HG03575 (cell line): ENCODE measurements around the gene OR13C8.
"Not testable (repeated sequence)": the region's sequence is repeated elsewhere in the genome, so short reads cannot be mapped to it uniquely, and the experiment has no call there.

ENCODE experiments used
- ATAC-seq: cut with Tn5 transposase; IDR thresholded peaks from one replicate; pipeline ENCODE4 v1.9.1; 2021; ENCODE audit not compliant: unreplicated experiment, insufficient number of reproducible peaks, low FRiP score; ENCODE audit errors: extremely low read depth

OR13C8 gene, protein sequence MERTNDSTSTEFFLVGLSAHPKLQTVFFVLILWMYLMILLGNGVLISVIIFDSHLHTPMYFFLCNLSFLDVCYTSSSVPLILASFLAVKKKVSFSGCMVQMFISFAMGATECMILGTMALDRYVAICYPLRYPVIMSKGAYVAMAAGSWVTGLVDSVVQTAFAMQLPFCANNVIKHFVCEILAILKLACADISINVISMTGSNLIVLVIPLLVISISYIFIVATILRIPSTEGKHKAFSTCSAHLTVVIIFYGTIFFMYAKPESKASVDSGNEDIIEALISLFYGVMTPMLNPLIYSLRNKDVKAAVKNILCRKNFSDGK

DNA sequence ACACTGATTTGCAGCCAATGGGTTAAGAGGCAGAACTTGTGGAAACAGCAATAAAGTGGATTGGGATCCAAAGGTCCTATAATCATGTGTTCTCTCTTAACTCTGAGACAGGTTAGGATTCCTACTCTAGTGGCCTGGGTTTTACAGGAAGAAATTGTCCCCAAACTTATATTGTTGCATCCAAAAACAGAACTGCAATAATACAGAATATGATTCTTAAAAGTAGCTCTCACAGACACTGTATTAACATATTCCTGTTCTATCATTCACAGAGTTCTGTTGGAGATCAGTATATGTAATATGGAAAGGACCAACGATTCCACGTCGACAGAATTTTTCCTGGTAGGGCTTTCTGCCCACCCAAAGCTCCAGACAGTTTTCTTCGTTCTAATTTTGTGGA is at the start of gene OR13C8:
OR13C8 (plus strand) TSS at position 301 of the 400 bp plus-strand sequence; CDS start at position 301, 0 bp downstream.
- no peak for ATAC-seq

DNA sequence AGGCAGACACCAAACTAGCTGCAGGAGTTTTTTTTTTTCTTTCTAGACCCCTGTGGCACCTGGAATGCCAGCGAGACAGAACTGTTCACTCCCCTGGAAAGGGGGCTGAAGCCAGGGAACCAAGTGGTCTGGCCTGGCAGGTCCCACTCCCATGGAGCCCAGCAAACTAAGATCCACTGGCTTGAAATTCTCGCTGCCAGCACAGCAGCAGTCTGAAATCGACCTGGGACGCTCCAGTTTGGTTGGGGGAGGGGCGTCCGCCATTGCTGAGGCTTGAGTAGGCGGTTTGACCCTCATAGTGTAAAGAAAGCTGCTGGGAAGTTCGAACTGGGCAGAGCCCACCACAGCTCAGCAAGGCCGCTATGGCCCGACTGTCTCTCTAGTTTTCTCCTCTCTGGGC is 48.7 kb upstream of the OR13C8 start:
- not testable (repeated sequence) for ATAC-seq

DNA sequence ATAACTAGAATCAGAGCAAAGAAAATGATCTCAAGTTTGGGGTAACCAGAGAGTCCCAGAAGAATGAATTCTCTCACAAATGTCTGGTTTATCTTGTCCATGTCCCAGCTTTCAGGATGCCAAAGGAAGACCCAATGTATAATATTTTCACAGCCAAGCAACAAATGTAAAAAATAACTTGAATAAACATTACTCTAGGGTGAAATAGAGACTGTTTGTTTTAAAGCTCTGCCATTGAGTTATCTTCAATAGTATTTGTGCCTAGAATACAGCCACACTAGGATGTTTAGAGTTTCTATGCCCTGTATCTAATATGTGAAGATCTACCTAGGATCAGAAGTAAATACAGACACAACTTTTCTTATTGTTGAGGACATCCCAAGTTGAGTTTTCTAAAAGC is 41.9 kb upstream of the OR13C8 start, which contains the start of gene OR13C4:
OR13C4 (minus strand) TSS at position 101 of the 400 bp plus-strand sequence; CDS start at position 101, 0 bp downstream.
- ATAC-seq: no peak

DNA sequence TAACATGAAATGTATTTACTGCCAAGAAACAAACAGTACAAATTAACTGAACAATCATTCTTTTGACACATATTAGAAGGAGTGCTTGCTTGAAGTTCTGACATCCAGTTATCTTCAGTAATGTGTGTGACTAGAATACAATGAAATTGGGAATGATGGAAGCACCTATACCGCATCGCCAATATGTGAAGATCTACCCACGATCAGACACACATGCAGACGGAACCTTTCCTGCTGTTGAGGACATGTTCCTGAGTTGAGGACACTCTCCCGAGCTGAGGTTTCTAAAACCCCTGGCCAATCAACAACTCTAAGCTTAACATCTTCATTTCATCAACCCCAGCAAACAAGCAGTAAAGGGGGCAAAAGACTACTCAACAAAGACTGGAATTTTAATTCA is 32.2 kb upstream of the OR13C8 start, which contains the start of gene OR13C3:
OR13C3 (minus strand) TSS at position 101 of the 400 bp plus-strand sequence. CDS start 133 bp downstream, outside the sequence.
- ATAC-seq: no peak

DNA sequence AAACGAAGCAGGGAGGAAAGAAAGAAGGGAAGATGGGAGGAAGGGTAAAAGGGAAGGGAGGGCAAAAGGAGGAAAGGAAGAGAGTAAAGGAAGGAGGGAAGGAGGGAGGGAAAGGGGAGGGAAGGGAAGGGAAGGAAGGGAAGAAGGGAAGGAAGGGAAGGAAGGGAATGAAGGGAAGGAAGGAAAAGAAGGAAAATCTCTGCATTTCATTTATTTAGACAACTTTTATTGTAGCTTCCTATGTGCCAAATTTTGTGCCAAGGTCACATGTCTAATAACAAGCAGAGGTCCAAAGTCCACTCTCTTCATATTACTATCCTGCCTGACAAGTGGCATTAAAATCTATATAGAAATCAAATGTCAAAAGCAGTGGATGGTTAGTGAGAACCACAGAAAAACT is 29.7 kb upstream of the OR13C8 start:
- no peak for ATAC-seq

DNA sequence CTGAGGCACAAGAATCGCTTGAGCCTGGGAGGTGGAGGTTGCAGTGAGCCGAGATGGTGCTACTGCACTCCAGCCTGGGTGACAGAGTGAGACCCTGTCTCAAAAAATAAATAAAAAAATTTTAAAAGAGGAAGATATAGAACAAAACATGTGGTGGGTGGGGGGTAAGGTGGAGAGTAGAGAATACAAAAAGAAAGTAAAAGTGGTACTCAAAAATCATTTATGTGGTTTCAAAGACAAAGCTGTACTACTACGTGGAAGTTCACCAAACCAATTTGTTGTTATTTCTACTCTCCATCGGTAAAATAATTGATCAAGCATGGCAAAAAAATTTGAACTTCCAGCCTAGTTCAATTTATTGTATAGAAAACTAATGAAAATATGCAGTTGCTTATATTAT is 24.3 kb upstream of the OR13C8 start:
- no peak for ATAC-seq

DNA sequence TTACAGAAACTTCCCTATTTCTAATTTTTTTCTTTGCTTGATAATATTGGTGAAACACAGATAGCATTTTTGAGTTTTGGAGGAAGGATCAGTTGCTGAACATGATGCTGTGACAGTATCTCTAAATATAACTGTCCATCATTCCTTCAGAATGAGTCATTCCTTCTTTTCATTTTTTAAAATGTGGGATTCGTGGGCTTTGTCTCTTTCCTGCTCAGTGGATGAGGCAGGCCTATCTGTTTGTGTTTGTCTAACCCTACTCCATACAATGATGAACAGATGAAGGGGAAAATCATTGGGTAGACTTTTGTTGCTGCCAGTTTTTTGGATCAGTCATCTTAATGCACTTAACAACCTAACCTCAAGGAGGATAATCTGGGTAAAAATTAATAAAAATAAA is 15.7 kb upstream of the OR13C8 start:
- no peak for ATAC-seq

DNA sequence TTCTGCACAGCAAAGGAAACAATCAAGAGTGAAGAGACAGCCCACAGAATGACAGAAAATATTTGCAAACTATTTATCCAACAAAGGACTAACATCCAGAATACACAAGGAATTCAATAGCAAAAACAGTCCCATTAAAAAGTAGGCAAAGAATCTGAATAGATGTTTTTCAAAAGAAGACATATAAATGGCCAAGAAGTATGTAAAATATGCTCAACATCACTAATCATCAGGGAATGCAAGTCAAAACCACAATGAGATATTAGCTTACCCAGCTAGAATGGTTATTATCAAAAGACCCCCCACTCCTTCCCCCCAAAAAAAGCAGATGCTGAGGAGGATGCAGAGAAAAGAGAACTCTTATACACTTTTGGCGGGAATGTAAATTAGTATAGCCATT is 13.4 kb upstream of the OR13C8 start:
- no peak for ATAC-seq

DNA sequence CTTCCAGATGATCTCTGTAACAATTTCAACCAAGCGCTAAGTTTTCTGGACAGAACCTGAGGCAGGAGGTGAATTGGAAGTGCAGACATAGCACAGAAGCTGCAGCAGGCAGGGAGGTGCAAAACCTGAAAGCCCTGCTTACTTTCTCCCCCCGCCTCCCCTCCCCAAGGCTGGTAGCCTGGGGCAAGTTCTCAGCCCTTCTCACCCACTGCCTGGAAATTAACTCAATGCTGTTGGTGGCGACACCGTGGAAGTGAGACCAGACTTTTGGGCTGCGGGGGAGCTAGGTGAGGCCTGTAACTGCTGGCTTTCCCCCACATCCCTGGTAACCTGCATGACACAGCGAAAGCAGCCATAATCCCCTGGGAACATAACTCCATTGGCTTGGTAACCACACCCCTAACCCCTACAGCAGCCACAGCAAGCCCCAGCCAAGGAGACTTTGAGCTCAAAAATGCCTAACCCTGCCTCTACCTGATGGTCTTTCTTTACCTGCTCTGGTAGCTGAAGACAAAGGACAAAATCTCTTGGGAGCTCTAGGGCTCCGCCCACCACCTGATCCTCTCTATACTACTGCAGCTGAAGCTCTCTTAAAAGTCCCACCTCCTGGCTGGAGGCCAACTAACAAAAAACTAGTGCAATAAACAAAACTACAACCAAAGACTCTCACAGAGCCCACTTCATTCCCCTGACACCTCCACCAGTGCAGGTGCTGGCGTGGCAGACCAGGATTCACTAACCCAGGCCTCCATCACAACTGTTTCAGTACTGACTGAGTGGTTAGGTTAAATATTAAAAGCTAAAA is 11.9 kb upstream of the OR13C8 start:
- no peak for ATAC-seq

DNA sequence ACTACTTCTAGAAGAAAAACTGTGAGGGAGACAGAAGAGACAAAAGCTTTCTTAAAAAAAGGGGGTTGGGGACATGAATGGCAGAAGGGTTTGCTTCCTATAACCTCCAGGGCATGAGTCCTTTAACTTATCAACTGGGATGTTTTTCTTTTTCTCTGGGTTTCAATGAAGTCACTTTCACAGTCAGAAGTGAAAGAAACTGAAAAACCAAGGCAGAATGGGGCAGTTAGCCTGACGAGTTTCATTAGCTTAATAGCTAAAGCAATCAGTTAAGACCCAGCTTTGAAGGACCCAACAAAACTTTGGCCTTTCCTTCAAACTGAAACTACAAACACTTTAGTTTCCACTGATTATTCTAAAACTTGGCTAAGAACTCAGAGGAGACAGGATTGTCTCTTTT is 4.6 kb upstream of the OR13C8 start:
- no peak for ATAC-seq

DNA sequence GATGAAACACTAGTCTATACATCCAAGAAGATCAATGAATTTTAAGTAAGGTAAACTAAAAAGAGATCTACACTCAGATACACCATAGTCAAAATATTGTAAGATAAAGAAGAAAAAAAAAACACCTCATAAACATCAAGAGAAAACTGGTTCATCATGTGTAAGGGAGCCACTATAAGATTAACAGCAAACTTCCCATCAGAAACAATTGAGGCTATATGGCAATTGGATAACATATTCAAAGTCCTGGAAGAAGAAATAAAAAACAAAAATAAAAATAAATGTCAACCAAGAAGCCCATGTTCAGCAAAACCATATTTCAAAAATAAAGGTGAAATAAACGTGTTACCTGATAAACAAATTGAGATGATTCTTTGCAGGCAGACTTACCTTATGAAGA is 3.6 kb downstream of the OR13C8 start:
- no peak for ATAC-seq

DNA sequence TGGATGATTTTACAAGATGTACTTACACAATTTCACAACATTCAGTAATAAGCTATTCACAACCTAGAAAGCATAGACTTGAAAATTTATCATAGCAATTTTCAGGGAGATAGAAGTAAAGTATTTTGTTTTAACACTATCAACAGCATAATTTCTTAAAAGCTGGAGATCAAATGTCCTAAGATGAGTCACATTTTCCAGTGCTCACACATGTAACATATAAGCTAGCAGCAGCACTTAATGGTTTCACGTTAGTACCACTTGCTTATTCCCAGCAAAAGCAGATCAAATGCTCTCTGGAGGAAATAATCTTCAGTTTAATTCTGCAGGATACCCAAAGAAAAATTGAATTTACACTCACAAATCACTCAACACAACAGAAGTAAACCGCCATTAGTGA is 6.5 kb downstream of the OR13C8 start:
- no peak for ATAC-seq

DNA sequence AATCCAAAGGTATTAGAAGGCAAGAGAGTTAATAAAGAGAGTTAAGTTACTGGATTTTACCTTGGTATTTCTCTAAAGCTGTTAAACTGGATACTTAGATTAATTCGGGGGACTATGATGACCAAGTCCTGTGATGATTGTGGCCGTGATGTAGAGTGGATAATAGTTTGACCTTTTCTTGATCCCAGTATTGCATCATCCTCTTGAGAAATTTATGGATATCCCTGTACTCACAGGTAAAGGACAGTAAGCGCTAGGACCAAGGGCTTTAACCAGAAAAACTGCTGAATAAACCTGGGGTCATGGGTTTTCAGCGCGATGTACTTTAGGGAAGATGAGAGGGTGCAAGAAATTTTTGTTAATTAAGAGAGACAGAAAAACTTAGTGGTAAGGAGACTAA is 8.3 kb downstream of the OR13C8 start:
- no peak for ATAC-seq

DNA sequence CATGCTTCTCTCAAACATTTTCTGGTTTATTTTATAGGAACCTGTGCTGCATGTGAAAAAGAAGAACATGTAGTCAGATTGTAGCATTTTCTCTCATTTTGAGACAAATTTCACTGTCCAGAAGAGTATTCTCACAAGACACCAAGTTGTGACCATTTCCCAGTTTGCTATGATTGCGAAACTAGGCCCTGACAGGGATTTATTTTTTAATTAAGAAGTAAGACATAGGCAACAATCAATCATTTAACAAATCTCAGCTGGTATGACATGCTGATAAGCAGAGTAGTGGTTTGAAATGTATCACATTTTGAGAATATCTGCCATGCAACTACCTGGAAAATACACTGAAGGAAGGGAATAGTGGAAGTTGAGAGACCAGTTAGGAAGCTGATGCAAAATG is 11.6 kb downstream of the OR13C8 start:
- ATAC-seq: no peak

DNA sequence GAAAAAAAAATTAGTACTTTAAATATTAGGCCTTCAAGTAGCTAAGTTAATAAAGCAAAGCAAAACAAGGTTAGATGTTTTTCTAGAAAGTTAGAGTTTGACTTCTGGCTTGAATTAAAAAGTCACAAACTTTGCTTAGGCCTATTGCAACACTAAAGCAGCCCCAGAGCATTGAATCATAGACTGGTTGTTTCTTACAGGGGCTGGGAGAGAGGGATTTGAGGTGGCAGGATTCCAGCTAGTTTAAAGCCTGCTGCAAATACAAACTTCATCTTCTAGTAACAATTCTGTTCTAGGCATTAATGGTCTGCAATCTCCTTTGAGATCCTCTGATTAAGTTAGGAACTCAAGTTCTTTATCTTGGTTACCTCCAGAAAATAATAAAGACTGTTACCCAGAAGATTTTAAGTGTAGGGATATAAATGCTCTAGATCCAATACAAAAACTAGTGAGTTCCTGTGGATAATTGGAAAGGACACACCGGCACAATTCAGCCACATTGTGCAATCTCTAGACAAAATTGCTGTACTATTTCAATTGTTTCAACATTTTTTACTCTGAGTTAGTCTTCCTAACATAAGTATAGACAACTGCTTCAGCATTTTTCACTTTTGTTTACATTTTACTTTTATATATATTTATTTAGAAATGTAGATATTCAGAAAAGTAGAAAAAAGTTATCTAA is 17.7 kb downstream of the OR13C8 start:
- no peak for ATAC-seq

DNA sequence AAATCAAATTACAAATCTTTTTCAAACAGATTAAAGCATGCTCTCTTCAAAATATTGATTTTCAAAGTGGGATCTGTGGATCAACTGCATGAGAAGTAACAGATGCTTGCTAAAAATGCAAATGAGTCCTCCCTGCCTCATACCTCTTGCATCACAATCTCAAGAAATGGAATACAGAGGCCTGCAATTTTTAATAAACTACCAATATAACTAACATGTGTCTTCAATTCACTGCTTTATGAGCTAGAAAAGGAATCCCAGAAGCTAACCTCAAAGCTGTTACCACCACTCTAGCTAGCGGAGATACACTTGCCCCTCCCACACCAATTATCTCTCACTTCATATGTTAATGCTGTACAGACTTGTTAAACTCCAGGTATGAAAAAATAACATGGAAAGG is 20.7 kb downstream of the OR13C8 start:
- no peak for ATAC-seq

DNA sequence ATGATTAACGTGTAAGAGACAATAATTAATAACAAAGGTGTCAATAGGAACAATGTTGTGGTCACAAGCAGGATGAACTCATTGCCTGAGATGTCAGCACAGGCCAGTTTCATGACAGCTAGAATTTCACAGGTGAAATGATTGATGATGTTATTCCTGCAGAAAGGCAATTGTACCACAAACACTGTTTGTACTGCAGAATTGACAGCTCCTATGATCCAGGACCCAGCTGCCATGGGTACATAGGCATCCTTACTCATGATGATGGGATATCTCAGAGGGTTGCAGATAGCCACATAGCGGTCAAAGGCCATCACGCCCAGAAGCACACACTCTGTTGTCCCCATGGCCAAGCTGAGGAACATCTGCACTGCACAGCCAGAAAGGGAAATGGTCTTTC is 29.8 kb downstream of the OR13C8 start:
- not testable (repeated sequence) for ATAC-seq

DNA sequence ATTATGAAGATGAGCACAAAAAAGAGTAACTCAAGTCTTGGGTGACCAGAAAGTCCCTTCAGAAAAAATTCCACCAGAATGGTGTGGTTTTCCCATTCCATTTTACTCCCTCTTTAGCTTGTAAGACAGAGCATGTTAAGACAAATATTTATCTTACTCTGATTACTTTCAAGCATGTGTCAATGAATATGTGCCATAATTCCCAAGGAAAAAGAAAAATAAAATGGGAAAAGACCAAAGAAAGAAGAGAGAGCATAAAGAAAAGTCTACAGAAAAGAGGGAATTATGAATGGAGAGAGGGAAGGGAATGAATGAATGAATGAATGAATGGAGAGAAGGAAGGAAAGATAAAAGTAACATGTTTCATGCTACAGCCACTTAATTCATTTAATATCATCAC is 30.3 kb downstream of the OR13C8 start, which contains the start of gene OR13C5:
OR13C5 (minus strand) TSS at position 101 of the 400 bp plus-strand sequence; CDS start at position 101, 0 bp downstream.
- ATAC-seq: not testable (repeated sequence)

DNA sequence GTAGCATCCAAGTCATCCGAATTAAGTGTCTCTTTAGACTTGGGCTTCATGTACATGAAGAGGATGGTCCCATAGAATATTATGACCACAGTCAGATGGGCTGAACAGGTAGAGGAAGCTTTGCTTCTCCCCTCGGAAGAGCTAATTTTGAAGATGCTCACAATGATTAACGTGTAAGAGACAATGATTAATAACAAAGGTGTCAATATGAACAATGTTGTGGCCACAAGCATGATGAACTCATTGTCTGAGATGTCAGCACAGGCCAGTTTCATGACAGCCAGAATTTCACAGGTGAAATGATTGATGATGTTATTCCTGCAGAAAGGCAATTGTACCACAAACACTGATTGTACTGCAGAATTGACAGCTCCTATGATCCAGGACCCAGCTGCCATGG is 35.8 kb downstream of the OR13C8 start:
- ATAC-seq: no peak
